Activated T-cell treated with anti-CD3 and anti-CD28 coated beads for 1 hour (primary cell): ENCODE measurements around the gene JAK2.

ENCODE experiments used
- DNase-seq: peaks from one replicate; pipeline ENCODE4 v3.0.0-alpha.2; 2020; ENCODE audit warnings: low read depth

The JAK2 gene

GRCh38 chr9:5146241-5146640 is 161.2 kb downstream of the JAK2 start:
- DNase-seq = no peak
